Stimulated activated effector memory CD8-positive, alpha-beta T cell treated with anti-CD3 and anti-CD28 coated beads, Interleukin-12 subunit alpha, Interleukin-12 subunit beta, amount 100 ng/mL, for 72 hours (primary cell): ENCODE data around the gene ZMYND19.
"Not testable (repeated sequence)": the region's sequence is repeated elsewhere in the genome, so short reads cannot be mapped to it uniquely, and the experiment has no call there.

Experiments
- ATAC-seq: fragments of 150-1000 bp; cut with Tn5 transposase; 2 replicates; pipeline ENCODE4 v1.10.0; 2021
- DNase-seq, 2 donors: peaks; one replicate each; pipeline ENCODE4 v3.0.0; 2021 to 2022; ENCODE audit warnings: low spot score in 2 of 2
- H3K27ac Mint-ChIP-seq: one replicate; pipeline ENCODE4 v1.8.0; 2022; ENCODE audit warnings: mild to moderate bottlenecking, mixed read lengths
- H3K36me3 Mint-ChIP-seq: one replicate; pipeline ENCODE4 v1.8.0; 2022; ENCODE audit warnings: mild to moderate bottlenecking, mixed read lengths
- H3K4me1 Mint-ChIP-seq: one replicate; pipeline ENCODE4 v1.8.0; 2022; ENCODE audit warnings: mixed read lengths
- H3K4me3 Mint-ChIP-seq: one replicate; pipeline ENCODE4 v1.8.0; 2022; ENCODE audit warnings: mild to moderate bottlenecking, mixed read lengths
- H3K9me3 Mint-ChIP-seq: one replicate; pipeline ENCODE4 v1.8.0; 2022; ENCODE audit warnings: mixed read lengths

The ZMYND19 gene

DNA sequence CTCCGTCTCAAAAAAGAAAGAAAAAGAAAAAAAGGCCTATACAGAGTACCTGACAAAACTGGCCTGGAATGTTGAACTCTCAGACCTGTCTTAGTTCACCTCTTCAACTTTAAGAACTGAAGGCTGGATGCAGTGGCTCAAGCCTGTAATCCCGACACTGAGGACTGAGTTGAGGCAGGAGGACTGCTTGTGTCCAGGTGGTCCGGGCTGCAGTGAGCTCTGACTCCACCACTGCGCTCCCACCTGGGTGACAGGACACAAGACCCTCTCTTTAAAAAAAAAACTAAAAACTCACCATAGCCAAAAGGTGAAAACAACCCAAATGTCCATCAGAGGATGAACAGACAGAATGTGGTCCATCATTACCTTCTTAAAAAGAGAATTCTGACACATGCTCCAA is 32.2 kb downstream of the ZMYND19 start:
- ATAC-seq: no peak
- H3K36me3 Mint-ChIP-seq: peaks cover 83% of the 10 kb centered on the region

DNA sequence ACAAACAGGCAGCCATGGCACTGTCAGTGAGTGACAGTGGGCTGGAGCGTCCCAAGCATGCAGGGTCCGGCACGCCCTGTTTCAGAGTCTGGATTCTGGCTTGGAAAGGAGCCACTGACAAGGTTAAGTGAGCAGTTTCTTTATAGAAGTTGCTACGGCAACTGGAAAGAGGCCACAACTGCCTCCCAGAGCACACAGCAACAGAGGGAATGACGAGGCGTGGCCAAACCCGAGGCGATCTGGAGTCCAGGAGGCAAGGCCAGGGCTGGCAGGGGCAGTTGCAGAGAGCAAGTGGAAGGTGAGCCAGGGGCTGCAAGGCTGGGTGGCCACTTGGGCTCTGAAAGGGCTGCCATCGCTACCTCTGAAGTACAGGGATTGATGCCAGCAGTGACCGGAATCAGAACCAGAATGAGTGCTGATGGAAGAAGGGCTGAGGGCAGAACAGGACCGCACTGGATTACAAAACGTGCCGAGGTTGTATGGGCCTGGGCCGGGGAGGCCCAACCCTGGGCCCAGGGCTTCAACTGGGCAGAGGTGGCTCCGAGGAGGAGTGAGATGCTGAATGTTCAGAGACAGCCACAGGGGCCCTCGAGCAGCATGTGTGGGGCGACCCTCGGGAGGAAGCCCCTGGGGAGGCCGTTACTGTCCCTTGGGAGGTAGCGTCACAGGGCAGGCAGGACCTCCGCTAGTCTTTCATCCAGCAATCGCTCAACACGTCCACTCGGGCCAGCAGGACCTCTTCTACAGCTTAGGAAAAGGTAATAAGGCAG is 34.1 kb downstream of the ZMYND19 start:
- Mint-ChIP-seq H3K9me3 (no peaks in the 10 kb centered on the region), H3K4me1 (peaks cover 17% of the 10 kb centered on the region), H3K4me3 (no peak overlapping the region), H3K27ac (peak overlapping the region; percentile 46), H3K36me3 (peaks cover 65% of the 10 kb centered on the region)
- no peak for ATAC-seq
- DNase-seq: no peak

More for the DNA sequence above, 32.2 kb downstream of the ZMYND19 start:
- Mint-ChIP-seq H3K4me3 (no peak overlapping the region), H3K4me1 (peaks cover 11% of the 10 kb centered on the region), H3K9me3 (no peaks in the 10 kb centered on the region), H3K27ac (no peak overlapping the region)
- no peak for DNase-seq

DNA sequence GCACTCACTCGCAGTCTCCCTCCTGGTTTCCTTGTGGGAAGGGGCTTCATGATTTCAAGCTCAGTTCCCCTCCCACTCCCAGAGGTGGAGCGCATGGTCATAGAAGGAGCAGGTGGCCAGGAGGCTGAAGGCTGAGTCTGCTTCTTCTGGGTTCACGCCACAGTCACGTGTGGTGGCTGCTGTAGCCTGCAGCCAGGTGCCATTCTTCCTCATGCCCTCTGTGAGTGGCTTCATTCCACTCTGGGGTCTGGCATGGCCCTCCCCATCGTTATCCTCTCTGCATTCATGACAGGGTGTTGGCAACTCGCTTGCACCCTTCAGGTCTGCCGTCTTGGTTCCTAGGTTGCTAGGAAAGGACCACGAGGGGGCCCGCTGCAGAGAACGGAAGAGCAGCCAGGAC is 35.1 kb downstream of the ZMYND19 start:
- Mint-ChIP-seq H3K4me1 (peaks cover 21% of the 10 kb centered on the region), H3K9me3 (no peaks in the 10 kb centered on the region), H3K27ac (peak overlapping the region; percentile 46), H3K36me3 (peaks cover 54% of the 10 kb centered on the region), H3K4me3 (no peak overlapping the region)
- no peak for DNase-seq
- ATAC-seq: no peak

DNA sequence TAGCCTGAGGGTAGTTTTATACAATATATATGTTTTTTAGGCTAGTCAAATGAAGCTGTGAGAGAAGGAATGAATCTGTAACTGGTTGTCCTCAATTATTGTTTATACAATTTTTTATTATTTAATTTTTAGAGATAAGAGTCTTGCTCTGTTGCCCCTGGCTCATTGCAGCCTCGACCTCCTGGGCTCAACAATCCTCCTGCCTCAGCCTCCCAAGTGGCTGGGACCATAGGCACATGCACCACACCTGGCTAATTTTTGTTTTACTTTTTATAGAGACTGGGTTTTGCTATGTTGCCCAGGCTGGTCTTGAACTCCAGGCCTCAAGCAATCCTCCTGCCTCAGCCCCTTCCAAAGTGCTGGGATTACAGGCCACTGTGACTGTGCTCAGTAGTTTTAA is 36.0 kb downstream of the ZMYND19 start:
- peaks cover 46% of the 10 kb centered on the region for H3K36me3 Mint-ChIP-seq
- no peak overlapping the region for H3K27ac Mint-ChIP-seq
- no peak overlapping the region for H3K4me3 Mint-ChIP-seq
- ATAC-seq (no peak), DNase-seq (no peak)
- H3K4me1 Mint-ChIP-seq: peaks cover 25% of the 10 kb centered on the region
- no peaks in the 10 kb centered on the region for H3K9me3 Mint-ChIP-seq

DNA sequence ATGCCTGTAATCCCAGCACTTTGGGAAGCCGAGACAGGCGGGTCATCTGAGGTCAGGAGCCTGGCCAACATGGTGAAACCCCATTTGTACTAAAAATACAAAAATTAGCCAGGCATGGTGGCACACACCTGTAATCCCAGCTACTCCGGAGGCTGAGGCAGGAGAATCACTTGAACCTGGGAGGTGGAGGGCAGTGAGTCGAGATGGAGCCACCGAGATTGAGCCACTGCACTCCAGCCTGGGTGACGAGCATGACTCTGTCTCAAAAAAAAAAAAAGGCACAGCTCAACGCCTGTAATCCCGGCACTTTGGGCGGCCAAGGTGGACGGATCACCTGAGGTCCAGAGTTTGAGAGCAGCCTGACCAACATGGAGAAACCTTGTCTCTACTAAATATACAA is 36.7 kb downstream of the ZMYND19 start:
- Mint-ChIP-seq H3K4me1 (peaks cover 25% of the 10 kb centered on the region), H3K36me3 (peaks cover 42% of the 10 kb centered on the region)
- H3K4me3 Mint-ChIP-seq, H3K27ac Mint-ChIP-seq, H3K9me3 Mint-ChIP-seq, DNase-seq, ATAC-seq: not testable (repeated sequence)

DNA sequence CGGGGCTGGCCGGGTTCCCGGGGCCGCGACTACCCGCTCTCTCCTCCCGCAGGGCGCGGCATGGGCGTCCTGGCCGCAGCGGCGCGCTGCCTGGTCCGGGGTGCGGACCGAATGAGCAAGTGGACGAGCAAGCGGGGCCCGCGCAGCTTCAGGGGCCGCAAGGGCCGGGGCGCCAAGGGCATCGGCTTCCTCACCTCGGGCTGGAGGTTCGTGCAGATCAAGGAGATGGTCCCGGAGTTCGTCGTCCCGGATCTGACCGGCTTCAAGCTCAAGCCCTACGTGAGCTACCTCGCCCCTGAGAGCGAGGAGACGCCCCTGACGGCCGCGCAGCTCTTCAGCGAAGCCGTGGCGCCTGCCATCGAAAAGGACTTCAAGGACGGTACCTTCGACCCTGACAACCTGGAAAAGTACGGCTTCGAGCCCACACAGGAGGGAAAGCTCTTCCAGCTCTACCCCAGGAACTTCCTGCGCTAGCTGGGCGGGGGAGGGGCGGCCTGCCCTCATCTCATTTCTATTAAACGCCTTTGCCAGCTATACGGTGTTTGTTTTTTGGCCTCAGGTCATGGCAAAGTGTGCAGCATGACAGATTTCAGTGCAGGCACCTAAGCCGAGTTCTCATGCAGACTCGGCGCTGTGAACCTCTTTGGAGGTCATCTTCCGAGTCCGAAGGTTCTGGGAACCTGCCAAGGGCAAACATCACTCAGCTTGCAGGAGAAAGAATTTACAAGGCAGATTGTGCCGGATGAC is 38.1 kb downstream of the ZMYND19 start:
- ATAC-seq (peak; percentile 44), DNase-seq (no peak)
- Mint-ChIP-seq H3K9me3 (no peaks in the 10 kb centered on the region), H3K4me1 (peaks cover 30% of the 10 kb centered on the region), H3K4me3 (peak overlapping the region; percentile 79), H3K27ac (no peak overlapping the region), H3K36me3 (peaks cover 28% of the 10 kb centered on the region)

DNA sequence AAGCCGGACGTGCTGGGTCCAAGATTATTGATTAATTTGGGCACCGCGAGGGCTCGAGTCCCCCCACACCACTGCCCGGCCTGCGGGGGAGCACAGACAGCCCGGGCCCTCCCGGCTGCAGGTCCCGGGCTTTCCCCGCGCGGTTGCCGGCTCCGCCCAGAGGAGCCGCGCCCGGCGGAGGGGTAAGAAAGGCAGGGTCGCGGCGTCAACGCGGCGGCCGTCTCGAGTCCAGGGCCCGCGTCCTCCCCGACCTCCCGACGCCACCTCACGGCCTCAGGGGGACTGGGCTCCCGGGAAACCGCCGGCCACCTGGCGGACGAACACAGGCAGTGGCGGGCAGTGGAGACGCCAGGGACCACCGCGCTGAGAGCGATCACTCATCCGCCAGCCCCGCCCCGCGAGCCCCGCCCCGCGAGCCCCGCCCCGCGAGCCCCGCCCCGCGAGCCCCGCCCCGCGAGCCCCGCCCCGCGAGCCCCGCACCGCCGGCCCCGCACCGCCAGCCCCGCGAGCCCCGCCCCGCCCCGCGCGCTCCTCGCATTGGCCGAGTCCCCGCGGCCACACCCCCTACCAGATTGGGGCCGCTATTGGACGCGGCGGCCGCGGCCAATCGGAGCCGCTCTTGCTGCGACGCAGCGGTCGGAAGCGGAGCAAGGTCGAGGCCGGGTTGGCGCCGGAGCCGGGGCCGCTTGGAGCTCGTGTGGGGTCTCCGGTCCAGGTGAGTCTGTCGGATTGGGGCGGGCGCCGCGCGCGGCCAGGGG is 38.9 kb downstream of the ZMYND19 start, which contains the start of gene MRPL41:
MRPL41 (plus strand) TSS at position 616 of the 758 bp plus-strand sequence. CDS start 203 bp downstream, outside the sequence.
- peak; percentile 96 for ATAC-seq
- no peaks in the 10 kb centered on the region for H3K9me3 Mint-ChIP-seq
- H3K27ac Mint-ChIP-seq: no peak within 1 kb of the TSS
- H3K36me3 Mint-ChIP-seq: peaks cover 20% of the 10 kb centered on the region
- DNase-seq: peak; percentile 66 to 88
- peaks cover 30% of the 10 kb centered on the region for H3K4me1 Mint-ChIP-seq
- H3K4me3 Mint-ChIP-seq: peak within 1 kb of the TSS; percentile 79

DNA sequence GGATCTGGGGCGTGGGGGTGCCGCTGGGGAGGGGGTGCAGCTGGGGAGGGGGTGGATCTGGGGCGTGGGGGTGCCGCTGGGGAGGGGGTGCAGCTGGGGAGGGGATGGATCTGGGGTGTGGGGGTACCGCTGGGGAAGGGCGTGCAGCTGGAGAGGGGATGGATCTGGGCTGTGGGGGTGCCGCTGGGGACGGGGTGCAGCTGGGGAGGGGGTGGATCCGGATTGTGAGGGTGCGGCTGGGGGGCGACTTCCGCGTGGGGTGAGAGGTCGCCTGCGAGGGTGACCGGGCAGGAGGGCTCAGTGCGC is 39.4 kb downstream of the ZMYND19 start:
- not testable (repeated sequence) for DNase-seq, ATAC-seq, H3K27ac Mint-ChIP-seq, H3K9me3 Mint-ChIP-seq
- Mint-ChIP-seq H3K4me3 (peak overlapping the region; percentile 79), H3K36me3 (peaks cover 15% of the 10 kb centered on the region), H3K4me1 (peaks cover 29% of the 10 kb centered on the region)

DNA sequence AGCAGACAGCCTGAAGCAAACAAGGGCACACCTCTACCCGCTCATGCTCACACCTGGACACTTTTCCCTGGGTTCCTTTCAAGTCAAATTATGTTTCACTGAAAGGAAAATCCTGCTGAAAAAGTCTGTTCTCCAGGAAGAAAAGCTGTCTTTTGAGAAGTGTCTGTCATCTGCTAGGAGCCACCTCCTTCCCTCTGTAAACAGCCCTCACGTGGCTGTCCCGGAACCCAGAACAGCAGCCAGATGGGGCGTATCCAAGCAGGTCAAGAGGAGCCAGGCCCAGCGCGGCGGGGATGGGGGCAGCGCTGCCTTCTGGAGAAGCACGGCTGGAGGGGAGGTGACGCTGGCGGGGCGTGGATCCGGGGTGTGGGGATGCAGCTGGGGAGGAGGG is 40.1 kb downstream of the ZMYND19 start, which contains the start of gene PNPLA7:
PNPLA7 (minus strand) TSS at position 172 of the 391 bp plus-strand sequence. CDS start 205 bp downstream, outside the sequence.
- no peak for DNase-seq
- peaks cover 8% of the 10 kb centered on the region for H3K36me3 Mint-ChIP-seq

DNA sequence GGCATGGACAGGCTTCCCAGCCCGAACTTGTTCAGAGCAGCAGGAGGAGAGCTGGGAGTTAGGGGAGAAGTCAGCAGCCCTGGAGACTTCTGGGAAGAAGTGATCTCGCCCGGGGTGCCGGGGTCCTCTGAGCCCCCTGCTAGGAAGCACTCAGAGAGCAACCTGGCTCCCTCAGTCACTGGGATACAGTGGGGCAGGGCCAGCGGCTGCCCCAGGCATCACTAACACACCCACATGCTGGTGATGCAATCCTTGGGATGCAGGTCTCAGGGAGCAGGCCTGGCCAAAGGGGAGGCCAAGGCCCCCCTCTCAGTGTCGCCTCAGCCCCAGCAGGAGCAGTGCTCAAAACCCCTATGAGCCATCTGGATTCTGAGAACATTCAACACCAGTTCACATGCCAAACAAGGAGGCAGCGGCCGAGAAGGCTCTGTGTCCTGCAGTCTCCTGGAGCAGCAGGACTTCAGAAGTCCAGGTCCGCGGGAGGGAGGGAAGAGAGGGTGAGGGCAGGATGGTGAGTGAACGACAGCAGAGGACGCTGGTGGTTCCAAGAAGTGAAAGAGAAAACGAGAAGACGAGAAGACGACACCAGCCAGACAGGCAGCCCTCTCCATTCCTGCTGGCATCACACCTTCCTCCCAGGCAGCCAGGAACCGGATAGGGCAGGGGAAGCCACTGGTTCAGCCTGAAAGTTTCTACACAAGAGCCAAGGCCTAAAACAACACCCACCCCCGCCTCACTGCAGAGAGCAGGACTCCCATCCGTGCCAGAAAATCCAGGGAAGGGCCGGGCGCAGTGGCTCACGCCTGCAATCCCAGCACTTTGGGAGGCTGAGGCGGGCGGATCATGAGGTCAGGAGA is 42.4 kb downstream of the ZMYND19 start:
- ATAC-seq: no peak
- no peaks in the 10 kb centered on the region for H3K9me3 Mint-ChIP-seq
- no peak overlapping the region for H3K4me3 Mint-ChIP-seq
- no peak for DNase-seq
- no peak overlapping the region for H3K27ac Mint-ChIP-seq
- no peaks in the 10 kb centered on the region for H3K36me3 Mint-ChIP-seq
- H3K4me1 Mint-ChIP-seq: peaks cover 29% of the 10 kb centered on the region

More for the DNA sequence above, 40.1 kb downstream of the ZMYND19 start, which contains the start of gene PNPLA7:
- Mint-ChIP-seq H3K9me3 (no peaks in the 10 kb centered on the region), H3K4me1 (peaks cover 22% of the 10 kb centered on the region), H3K4me3 (peak within 1 kb of the TSS; percentile 79), H3K27ac (peak within 1 kb of the TSS; percentile 88)
- no peak for ATAC-seq

DNA sequence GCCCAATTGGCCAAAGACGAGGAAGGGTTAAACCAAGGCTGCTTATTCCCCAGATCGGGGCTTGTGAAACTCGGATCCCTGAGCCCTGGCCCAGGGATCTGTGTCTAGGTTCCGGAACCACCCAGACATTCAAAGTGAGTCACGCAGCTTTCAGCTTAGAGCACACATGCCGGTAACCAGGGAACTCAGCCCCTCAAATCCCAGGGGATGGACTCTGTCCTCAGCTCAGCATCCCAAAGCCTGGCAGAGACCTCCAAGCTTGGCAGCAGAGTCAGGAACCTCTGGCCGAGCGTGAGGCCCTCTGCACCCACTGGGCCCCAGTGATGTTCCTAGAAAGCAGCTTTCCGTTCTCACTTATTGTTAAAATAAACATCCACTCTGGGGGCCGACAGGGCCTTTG is 45.2 kb downstream of the ZMYND19 start:
- no peaks in the 10 kb centered on the region for H3K36me3 Mint-ChIP-seq
- H3K4me1 Mint-ChIP-seq: peaks cover 18% of the 10 kb centered on the region
- no peaks in the 10 kb centered on the region for H3K9me3 Mint-ChIP-seq
- no peak overlapping the region for H3K27ac Mint-ChIP-seq
- ATAC-seq: no peak
- no peak overlapping the region for H3K4me3 Mint-ChIP-seq
- DNase-seq: no peak

DNA sequence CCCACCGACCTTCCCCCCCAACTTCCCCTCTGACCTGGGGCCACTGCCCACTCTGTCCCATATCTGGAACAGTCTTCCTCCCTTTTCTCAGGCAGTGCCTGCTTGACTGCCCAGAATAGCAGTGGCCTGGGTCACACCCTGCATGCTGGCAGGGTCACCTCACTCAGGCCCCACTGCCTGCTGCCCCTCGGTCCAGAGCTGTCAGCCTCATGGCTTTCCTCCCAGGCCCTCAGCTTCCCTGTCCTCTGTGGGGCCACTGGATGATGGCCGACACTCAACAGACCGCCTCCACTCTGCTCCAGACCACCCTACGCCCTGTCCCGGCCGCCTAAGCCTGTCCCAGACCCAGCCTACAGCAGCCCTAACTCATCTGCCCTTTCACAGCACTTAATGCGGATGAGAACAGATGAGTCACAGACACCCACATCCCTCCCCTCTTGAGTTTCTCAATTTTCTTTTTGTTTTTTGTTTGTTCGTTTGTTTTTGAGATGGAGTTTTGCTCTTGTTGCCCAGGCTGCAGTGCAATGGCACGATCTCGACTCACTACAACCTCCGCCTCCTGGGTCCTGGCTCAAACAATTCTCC is 46.0 kb downstream of the ZMYND19 start:
- ATAC-seq (peak; percentile 69), DNase-seq (no peak)
- peak overlapping the region; percentile 85 for H3K27ac Mint-ChIP-seq
- H3K9me3 Mint-ChIP-seq: no peaks in the 10 kb centered on the region
- no peak overlapping the region for H3K4me3 Mint-ChIP-seq
- H3K36me3 Mint-ChIP-seq: no peaks in the 10 kb centered on the region
- peaks cover 14% of the 10 kb centered on the region for H3K4me1 Mint-ChIP-seq

DNA sequence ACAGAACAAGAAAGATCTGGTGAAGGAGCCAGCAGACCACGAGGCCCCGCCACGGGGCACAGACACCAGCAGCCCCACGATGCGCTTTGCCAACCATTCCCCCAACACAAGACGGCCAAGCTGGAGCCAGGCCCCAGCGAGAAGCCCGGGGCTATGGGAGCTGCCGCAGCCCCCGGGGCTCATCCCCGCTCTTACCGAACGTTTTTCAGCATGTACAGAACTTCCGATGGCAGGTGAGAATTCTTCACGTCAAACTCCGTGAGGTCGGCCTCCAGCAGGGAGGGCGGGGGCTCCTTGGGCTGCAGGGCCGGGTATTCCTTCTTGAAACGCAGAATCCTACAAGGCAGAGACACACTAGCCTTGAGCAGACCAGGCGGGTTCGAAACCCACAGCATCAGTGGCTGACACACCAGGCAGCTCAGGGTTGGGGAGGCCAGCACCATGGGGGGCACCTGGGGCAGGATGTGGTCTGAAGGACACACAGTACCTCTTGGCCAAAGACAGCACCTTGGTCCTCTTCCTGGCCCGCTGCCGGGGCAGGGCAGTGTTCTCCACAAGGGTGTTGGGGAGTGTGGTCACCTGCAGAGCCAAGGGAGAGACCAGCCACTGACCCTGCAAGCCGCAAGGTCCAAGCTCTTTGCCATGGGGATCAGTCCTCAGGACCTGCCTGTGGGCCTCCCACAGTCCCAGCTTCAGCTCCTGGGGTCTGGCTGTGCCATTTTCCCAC is 46.9 kb downstream of the ZMYND19 start:
- Mint-ChIP-seq H3K9me3 (no peaks in the 10 kb centered on the region), H3K27ac (peak overlapping the region; percentile 85), H3K4me3 (no peak overlapping the region), H3K4me1 (peaks cover 14% of the 10 kb centered on the region), H3K36me3 (no peaks in the 10 kb centered on the region)
- no peak for DNase-seq
- no peak for ATAC-seq

DNA sequence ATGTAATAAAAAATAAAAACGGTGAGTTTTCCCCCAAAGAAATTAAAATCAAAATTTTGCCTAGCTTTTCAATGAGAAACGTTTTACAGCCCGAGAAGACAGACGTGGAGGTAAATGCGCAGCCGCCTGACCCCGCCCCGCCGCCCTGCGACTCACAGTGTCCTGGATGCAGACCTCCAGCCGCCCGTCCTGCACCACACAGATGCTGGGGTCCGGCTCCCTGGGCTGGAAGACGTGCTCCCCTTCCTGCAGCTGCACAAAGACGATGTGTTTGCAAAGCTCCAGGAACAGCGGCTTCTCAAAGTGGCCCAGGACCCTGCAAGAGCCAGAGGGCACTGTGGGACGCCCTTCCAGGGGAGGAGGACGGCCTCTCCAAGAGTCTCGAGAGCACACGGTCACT is 47.8 kb downstream of the ZMYND19 start:
- peaks cover 12% of the 10 kb centered on the region for H3K4me1 Mint-ChIP-seq
- no peaks in the 10 kb centered on the region for H3K9me3 Mint-ChIP-seq
- no peak overlapping the region for H3K4me3 Mint-ChIP-seq
- H3K27ac Mint-ChIP-seq: no peak overlapping the region
- DNase-seq (no peak), ATAC-seq (no peak)
- no peaks in the 10 kb centered on the region for H3K36me3 Mint-ChIP-seq
